GM21529 (cell line): ENCODE measurements around the gene LRG1.
"Not testable (repeated sequence)": the region's sequence is repeated elsewhere in the genome, so short reads cannot be mapped to it uniquely, and the experiment has no call there.

ENCODE experiments used
- ATAC-seq: cut with Tn5 transposase; IDR thresholded peaks from one replicate; pipeline ENCODE4 v1.9.1; 2021; ENCODE audit not compliant: unreplicated experiment

The LRG1 gene

DNA sequence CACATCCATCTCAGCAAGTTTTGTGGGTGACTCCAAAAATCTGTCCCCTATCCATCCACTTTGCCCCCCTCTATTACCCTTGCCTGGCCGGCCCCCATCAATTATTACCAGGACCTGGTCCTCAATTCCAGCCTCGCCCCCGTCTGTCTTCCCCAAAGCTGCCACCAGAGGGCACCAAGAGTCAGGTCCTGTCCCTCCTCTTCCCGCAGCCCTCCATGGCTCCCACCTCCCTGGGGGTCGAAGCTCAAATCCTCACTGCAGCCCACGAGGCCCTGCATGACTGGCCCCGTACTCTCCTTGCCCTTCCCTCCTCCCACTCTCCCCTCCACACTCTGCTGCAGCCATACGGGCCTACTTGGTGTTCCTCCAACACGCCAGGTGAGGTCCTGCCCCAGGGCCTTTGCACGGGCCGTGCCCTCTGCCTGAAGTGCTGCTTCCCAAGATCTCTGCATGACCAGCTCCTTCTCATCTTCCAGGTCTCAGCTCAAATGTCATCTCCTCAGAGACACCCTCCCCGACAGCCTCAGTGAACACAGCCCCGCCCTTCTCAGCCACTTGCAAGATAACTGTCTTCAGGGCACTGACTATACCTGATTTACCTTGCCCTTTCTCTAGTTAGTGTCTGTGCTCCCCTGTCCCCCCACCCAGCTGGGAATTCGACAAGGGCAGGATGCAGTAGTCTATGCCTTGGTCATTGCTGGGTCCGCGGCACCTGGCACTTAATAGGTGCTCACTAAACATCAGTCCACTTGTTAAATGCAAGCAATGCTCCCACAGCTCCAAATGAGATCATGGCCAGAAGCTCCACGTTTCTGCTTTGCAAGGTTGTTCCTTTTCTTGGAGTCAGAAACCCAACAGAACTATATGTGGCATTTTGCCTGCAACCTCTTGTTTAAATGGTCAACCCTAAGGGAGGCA, 36.4 kb upstream of the LRG1 start:
- ATAC-seq, result no peak

DNA sequence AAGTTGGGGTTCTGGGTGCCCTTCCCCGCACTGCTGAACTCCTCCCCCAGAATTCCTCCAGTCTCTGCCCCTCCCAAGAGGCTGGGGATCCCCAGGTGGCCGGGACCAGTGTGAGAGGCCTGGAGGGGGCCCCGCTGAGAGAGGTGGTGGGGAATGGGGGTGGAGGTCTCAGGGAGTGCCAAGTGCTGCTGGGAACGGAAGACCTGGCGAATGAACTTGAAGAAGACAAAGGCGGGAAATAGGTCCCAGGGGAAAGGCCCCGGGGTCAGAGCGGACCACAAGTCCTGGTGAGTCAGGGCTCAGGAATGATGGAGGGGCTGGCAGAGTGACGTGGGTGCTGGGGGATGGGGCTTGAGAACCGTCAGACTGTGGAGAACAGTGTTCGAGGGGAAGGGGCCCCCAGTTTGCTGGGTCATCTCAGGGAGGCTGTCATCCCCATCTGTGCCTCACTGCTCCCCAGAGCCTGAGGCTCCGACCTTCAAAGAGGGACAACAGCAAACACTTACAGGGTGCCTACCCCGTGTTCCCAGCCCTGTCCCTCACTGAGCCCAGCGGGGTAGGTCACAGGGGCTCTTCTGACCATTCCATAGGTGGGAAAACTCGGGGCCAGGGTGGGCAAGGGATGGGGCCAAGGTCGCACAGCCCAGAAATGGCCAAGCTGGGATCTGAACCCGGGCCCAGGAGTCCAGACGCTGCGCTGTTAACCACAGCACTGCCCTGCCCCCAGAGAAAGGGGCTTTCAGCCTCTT, 35.6 kb upstream of the LRG1 start:
- ATAC-seq, result no peak

DNA sequence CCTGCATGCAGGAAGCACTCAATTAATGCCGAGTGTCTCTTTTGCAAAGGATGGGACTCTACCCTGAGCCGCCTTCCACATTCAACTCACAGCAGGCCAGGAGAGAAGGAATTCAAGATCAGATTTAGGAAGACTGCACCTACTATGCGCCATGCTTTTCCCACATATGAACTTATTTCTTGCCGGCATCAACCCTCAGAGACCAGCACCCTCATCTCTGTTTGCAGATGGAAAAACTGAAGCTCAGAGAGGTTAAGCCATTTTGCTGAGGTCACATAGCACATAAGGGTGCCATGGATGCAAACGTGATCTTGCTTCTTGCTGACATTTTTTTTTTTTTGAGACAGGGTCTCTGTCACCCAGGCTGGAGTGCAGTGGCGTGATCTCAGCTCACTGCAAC, 33.8 kb upstream of the LRG1 start:
- no peak for ATAC-seq

DNA sequence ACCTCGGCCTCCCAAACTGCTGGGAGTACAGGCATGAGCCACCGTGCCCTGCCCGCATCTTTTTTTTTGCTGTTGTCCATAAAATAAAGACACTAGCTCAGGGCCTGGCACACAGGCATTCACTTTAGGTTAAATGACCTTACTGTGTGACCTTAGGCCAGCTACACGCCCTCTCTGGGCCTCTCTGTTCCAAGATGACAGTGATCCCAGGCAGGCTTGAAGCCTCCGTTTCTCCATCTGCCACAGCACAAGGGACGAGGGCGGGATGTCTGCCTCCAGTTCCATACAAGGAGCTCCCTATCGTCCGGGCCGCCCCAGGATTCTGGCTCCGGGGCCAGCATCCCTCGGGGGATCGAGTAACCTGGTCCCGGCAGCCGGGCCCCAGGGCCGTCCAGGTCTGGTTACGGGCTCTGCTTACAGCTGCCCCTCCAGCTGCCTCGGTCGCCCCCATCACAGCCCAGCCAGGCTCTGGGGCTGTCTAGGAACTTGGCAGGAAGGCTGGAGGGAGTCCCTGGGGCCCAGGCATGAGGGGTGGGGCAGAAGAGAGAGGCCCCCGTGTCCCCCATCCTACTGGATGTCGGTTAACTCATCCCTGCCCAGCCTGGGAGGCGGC, 31.6 kb upstream of the LRG1 start:
- no peak for ATAC-seq

DNA sequence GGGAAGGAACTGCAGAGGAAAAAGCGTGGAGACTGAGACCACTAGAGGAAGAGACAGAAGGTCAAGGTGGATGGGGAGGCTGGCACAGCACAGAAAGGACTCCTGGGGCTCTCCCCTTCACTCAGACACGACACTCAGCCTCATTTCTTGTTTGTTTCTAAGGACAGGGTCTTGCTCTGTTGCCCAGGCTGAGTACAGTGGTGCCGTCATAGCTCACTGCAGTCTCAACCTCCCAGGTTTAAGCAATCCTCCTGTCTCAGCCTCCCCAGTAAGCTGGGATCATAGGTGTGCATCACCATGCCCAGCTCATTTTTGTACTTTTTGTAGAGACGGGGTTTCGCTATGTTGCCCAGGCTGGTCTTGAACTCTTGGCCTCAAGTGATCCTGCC, 31.1 kb upstream of the LRG1 start:
- ATAC-seq, result no peak

DNA sequence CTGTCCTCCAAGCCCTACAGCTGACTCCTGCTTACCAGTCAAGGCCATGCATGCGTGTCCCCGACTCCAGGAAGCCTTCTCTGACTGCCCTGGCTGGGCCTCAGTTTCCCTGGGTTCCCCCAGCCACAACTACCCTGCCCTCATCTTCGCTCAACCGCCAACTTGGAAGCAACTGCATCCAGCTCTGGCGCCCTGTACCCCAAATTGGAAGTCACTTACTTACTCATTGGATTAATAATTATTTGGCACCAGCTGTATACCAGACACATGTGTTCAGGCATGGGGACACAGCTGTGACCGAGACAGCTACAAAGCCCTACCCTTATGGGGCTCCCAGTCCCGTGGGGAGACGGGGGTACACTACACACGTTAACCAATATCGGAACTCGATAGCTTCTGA, 30.6 kb upstream of the LRG1 start:
- ATAC-seq, result no peak

DNA sequence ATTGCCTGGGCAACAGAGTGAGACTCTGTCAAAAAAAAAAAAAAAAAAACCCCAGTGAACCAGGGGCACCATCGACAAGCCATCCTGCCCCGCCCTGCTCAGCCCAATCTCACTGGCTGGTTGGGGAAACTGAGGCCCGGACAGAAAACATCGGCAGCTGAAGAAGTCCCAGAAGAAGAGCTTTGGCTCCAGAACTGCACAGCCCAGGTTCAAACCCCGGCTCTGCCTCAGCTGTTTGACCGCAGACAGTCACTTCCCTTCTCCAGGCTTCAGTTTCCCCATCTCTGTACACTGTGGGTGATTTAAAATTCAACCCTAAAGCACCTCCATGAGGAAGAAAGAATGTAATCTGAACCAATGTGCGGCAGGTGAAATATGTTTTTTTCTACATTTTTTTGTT, 29.1 kb upstream of the LRG1 start:
- ATAC-seq, result no peak

DNA sequence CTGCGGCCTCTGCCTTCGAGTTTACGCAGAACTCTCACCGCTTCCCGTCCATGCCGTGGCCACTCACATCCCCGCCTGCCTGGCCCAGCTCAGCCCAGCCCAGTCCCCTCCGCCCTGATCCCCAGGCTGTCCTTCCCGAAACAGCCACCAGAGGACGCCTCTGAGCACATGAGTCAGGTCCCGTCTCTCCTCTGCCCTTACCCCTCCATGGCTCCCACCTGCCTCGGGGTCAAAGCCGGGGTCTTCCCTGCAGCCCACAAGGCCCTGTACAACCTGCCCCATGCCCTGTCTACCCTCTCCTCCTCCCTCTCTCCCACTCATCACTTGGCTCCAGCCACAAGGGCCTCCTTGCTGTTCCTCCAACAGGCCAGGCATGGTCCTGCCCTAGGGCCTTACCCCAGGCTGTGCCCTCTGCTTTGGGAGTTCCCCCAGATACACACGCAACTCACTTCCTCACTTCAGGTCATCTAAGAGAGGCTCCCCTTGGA, 27.8 kb upstream of the LRG1 start:
- ATAC-seq, result no peak

DNA sequence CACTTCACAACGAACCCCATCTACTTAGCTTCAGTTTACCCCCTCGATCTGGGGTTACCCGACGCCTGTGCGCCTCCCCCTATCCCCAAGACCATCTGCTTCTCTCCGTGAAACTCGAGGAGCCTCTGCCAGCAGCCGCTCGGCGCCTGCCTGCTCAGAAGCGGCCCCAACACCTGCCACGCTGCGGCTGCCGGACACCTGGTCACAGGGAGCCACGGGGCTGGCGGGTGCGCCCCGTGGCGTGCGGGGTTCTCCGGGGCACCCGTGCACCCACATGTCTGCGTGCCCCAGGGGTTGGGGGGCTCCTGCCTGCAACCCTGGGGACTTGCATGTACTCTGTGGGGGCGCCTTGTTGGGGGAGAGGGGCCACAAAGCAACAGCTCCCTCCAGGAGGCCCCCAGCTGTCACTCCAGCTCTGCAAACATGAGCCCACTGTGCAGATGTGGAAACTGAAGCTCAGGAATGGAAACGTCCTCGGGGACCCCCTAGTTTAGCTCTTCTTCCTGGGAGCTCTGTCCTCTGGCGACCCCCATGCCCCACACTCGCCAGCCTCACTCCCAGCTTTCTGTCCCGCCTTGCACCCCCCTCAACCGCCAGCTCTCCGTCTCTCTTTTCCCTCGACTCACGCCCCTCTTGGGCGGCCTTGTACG, 26.7 kb upstream of the LRG1 start:
- no peak for ATAC-seq

DNA sequence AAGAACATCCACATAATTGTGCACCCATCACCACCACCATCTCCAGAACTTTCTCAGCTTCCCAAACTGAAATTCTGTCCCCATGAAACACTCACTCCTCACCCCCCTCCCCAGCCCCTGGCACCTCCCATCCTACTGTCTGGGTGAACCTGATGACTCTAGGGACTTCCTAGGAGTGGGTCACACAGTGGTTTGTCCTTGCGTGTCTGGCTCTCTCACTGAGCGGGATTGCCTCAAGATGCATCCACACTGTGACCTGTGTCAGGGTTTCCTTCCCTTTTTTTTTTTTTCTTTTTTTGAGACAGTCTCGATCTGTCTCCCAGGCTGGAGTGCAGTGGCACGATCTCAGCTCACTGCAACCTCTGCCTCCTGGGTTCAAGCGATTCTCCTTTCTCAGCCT, 23.7 kb upstream of the LRG1 start:
- not testable (repeated sequence) for ATAC-seq

DNA sequence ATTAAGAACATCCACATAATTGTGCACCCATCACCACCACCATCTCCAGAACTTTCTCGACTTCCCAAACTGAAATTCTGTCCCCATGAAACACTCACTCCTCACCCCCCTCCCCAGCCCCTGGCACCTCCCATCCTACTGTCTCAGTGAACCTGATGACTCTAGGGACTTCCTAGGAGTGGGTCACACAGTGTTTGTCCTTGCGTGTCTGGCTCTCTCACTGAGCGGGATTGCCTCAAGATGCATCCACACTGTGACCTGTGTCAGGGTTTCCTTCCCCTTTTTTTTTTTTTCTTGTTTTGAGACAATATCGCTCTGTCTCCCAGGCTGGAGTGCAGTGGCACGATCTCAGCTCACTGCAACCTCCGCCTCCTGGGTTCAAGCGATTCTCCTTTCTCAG, 22.2 kb upstream of the LRG1 start:
- not testable (repeated sequence) for ATAC-seq

DNA sequence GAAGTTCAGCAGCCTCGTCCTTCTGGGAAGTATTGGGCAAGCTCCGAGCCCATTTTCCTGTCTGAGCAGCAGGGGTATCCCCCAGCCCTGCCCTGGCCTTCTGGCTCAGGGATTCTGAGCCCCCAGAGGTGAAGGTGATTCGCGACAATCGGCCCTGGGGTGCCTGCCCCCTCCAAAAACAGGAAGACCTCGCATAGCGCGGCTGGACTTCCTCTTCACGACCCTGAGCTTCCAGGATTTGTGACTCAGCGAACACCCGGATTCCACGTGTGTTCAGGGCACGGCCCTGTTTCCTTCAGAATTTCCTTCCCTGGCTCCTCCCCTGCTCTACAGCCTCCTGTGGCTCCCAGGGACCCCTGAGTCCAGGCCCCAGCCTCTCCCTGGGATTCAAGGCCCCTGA, 19.7 kb upstream of the LRG1 start, which contains the start of gene SEMA6B:
TSS of gene SEMA6B (minus strand) at position 116 of the 400 bp plus-strand sequence. CDS start 1,227 bp downstream, outside the sequence.
- no peak for ATAC-seq

DNA sequence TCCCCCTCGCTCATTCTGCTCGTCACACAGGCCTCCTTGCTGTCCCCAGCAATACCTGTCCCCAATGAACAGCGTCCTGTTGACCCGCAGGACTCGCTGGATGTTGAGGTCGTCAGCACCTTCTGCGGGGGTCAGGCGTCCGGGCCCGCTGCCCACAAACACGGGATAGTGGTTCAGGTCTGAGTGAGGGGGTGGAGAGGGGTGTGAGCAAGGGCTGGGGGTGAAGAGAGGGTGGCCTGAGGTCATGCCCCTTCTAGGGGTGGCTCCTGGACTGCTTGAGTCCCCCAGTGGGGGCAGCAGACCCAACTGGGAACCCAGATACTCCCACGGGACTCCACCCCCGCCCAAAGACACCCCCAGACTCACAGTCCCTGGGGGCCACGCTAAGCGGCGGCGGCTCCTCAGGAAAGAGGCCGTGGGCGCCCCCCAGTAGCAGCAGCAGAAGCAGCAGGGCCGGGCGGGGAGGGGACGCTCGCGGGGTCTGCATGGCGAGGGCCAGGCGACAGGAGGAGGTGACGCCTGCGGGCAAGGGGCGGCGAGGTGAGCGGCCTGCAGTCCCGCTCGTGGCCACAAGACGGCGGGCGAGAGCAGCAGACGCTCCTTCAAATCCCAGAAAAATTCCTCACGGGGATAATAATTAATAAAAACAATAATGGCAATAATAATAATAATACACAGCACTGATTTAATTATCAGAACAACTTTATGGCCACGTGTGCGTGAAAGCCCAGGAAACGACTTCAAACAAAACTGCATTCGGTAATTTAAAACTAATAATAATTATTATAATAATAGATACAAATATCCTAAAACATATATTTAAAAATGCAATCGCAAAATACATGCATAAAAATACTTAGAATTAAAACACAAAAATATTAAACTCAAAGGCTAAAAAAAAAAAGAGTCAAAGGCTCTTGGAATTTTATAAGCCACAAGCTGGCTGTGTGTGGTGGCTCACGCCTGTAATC, 18.4 kb upstream of the LRG1 start:
- ATAC-seq, result no peak

DNA sequence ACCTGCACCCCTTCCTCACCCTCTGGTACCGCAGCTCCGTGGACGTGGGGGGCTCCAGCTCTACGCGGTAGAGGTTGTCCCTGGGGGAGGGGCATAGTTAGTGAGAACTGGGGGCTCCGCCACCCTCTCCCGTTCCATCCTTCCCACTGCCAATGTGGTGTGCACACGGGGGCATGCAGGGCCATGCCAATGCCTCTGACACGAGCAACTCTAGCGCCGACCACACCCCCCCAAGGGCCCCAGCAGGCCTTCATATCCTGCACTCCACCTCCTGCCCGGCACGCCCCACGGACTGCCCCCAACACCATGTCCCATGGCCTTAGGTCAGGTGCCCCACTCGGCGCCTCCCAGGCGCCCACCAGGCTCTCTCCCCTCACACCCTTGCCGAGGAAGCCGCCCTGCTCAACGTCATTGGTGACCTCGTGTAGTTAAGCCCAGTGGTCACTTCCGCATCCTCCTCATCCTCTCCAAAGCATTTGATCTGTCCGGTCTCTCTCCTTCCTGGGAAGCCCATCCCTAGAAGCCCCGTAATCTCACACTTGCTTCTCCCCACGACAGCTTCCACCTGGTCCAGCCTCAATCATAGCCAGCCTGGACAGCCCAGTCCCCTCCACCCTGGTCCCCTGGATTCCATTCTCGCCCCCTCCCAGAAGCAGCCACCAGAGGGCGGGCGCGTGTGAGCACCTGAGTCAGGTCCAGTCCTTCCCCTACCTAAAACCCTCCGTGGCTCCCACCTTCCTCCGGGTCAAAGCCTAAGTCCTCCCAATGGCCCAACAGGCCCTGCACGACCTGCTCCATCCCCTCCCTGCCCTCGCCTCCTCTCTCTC, 17.5 kb upstream of the LRG1 start:
- ATAC-seq, result no peak

DNA sequence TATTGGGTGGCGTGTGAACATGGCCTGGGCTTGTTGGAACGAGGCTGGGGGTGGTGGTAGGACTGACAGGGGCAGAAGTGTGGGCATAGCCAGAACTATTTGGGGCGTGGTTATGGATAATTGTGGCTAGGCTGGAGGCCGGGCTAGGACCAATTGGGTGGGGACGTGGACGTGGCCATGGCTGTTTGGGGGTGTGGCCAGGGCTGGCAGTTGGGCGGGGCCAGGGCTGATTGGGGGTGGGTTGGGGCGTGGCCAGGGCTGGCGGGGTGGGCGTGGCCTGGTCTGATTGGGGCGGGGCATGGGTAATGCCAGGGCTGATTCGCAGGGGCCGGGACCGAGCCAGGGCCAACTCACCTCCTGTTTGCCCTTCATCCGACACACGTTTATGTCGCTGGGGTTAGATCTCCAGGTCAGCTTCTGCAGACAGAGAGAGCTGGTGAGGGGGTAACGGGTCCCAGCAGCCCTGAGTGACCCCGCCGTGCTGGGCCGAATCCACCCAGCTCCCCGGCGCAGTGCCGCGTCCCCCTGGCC, 16.8 kb upstream of the LRG1 start:
- no peak for ATAC-seq

DNA sequence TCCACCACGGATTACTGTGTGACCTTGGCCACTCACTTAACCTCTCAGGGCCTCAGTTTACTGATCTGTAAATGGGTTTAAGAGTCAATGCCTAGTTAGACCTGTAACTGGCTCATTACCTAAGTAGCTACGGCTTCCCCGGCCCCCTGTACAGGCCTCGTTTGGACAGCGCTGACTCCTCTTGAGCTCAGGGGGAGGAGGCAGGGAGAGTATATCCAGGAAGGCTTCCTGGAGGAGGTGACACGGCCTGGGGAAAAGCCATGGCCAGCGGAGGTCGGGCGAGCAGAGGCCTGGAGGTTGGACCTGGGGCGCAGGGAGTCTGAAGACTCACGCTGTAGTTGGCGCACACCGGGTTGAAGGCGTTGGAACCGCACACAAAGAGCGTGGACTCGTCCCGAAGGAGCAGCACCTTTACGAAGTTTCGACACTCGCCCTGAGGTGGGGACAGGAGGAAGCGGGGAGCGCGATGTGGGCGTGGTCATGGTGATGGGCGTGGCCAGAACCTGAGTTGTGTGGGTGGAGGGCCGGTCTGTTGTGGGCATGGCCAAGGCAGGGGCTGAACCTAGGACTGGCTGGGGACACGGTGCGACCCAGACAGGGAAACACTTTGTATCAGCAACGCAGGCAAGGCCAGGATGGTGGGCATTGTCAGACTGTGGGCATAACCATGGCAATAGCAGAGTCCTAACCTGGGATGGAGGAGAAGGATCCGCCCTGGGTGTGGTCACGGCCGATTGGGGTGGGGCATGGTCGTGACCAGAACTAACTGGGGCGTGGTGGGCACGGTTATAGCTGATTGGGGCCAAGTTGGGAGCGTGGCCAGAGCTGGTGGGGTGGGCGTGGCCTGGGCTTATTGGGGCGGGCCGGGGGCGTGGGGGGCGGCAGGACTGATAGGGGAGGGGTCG, 16.1 kb upstream of the LRG1 start:
- no peak for ATAC-seq

DNA sequence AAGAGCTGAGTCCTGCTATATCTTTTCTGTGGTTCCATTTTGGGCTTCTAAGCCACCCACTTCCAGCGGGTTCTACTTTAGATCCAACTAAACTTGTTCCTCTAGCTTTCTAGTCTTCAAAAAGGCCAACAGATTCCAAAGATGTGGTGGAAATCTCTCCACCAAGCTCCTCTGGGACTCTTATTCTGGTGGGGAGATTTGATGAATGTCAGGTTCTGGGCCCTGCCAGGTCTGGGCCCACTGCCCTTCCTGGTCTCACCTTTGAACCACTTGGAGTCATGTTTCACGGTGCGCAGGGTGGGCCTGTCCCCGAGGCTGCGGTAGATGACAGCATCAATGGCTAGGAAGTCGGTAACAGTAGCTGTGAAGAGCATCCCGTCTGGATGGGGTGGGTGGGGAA, 14.9 kb upstream of the LRG1 start:
- no peak for ATAC-seq

DNA sequence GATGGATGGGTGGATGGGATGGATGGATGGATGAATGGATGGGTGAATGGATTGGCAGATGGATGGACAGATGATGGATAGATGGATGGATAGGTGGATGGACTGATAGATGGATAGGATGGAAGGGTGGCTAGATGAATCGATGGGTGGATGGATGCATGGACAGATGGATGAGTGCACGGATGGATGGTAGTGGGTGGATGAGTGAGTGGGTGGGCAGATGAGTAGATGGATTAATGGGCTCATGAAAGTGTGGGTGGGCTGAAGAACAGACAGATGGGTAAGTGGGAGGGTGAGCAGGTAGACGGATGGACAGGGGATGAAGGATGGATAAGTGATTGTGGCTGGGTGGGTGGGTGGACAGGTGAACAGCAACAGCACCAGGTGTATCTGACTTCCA, 13.9 kb upstream of the LRG1 start:
- no peak for ATAC-seq
